DMS153 treated with DMSO at 0.1 percent for 48 hours (cell line): Measurements from ENCODE around the gene OGFOD1.

Experiments used
- DNase-seq: peaks from one replicate; lab custom pipeline; 2025; ENCODE audit not compliant: unreplicated experiment; lab: John Stamatoyannopoulos, UW

OGFOD1 gene

GRCh38 chr16:56450986-56451752 is at the start of gene OGFOD1, which contains the start of gene NUDT21:
Gene OGFOD1 (plus strand): TSS chr16:56451554. CDS start chr16:56451613, 59 bp downstream.
Gene NUDT21 (minus strand): TSS chr16:56451332. CDS start chr16:56451202, 130 bp downstream.
- DNase-seq: peak; percentile 95

- DNase-seq: no peak
Measured at GRCh38 chr16:56405977-56406672, 45.2 kb upstream of the OGFOD1 start.

GRCh38 chr16:56408379-56409098 is 42.8 kb upstream of the OGFOD1 start:
- DNase-seq: no peak

- no peak for DNase-seq
Measured at GRCh38 chr16:56409195-56409594, 42.2 kb upstream of the OGFOD1 start.

- DNase-seq: no peak
Measured at GRCh38 chr16:56411123-56411522, 40.2 kb upstream of the OGFOD1 start.

GRCh38 chr16:56411624-56412023 is 39.7 kb upstream of the OGFOD1 start:
- DNase-seq: no peak

GRCh38 chr16:56413381-56413780 is 38.0 kb upstream of the OGFOD1 start:
- DNase-seq: no peak

- no peak for DNase-seq
Measured at GRCh38 chr16:56414366-56414765, 37.0 kb upstream of the OGFOD1 start.

- DNase-seq: no peak
Measured at GRCh38 chr16:56415875-56416274, 35.5 kb upstream of the OGFOD1 start.

- no peak for DNase-seq
Measured at GRCh38 chr16:56417138-56417537, 34.2 kb upstream of the OGFOD1 start.

GRCh38 chr16:56419740-56420548 is 31.4 kb upstream of the OGFOD1 start:
- no peak for DNase-seq

- DNase-seq: no peak
Measured at GRCh38 chr16:56420613-56421012, 30.7 kb upstream of the OGFOD1 start.

GRCh38 chr16:56421313-56421712 is 30.0 kb upstream of the OGFOD1 start:
- no peak for DNase-seq

GRCh38 chr16:56421976-56422669 is 29.2 kb upstream of the OGFOD1 start:
- DNase-seq: no peak

- no peak for DNase-seq
Measured at GRCh38 chr16:56422896-56423441, 28.4 kb upstream of the OGFOD1 start.

- no peak for DNase-seq
Measured at GRCh38 chr16:56423584-56424403, 27.6 kb upstream of the OGFOD1 start.

GRCh38 chr16:56424404-56424764 is 27.0 kb upstream of the OGFOD1 start:
- no peak for DNase-seq

GRCh38 chr16:56424791-56425438 is 26.4 kb upstream of the OGFOD1 start:
- no peak for DNase-seq

- peak; percentile 55 for DNase-seq
Measured at GRCh38 chr16:56425439-56425832, 25.9 kb upstream of the OGFOD1 start, which contains the start of gene AMFR. Gene AMFR (minus strand): TSS chr16:56425545. CDS start chr16:56425327, 218 bp downstream.
